ENCODE measurements around the gene SCAPER. TPM values are rescaled to one million over a fixed set of nuclear protein-coding genes. Genes with fewer than 3 reads are reported as not detected.
"Not testable (repeated sequence)": the region's sequence is repeated elsewhere in the genome, so short reads cannot be mapped to it uniquely, and the experiment has no call there.

The SCAPER gene
- total RNA-seq, 1 experiment from 2014 or later, result 15.3 TPM

DNA sequence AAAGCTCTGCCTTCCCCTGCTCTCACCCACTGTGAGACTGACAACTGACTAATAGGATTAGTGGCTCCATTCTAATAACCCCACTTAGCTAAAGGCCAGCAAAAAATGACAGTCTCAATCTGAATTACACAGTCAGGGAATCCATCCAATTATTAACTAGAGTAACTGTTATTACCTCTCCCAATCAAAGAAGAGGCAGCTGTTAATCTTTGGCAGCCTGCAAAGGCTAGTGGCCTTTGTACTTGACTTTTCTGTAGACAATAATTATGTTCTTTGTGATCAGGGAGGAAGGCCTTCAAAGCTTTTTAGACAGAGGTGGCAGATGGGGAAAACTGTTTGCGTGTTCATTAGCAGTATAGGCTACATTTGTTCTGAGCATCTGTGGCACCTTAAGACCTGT, 390.9 kb downstream of the SCAPER start:
- Histone ChIP-seq H3K4me1 (ENCODE audit: control insufficient read depth, insufficient read depth, low read length) (no peaks in the 10 kb centered on the region), H3K9me3 (ENCODE audit: control insufficient read depth, insufficient read depth, low read depth, low read length) (no peaks in the 10 kb centered on the region), H3K4me3 (ENCODE audit: low read depth in 2 of 2, low read length in 2 of 2) (no peak overlapping the region), H3K27ac (ENCODE audit: low read length) (no peak overlapping the region), H3K36me3 (ENCODE audit: control insufficient read depth, insufficient read depth, low read length) (no peaks in the 10 kb centered on the region), H3K27me3 (ENCODE audit: control insufficient read depth, insufficient read depth, low read length) (no peaks in the 10 kb centered on the region)
- ChIA-PET CTCF (no interaction called here), POLR2A (no interaction called here)
- intact Hi-C loops (cut with micrococcal nuclease; ENCODE audit: unreplicated experiment), result no loop called here
- no peak for TF ChIP-seq SIN3A (IDR thresholded peaks at IDR 0.05; ENCODE audit: borderline replicate concordance, insufficient read depth, low read depth, low read length)
- no peak for TF ChIP-seq CTCF (IDR thresholded peaks at IDR 0.05)
- no peak for TF ChIP-seq REST (IDR thresholded peaks at IDR 0.05; ENCODE audit: insufficient read depth in 1 of 2, low read depth in 2 of 2, low read length in 1 of 2)
- no peak for TF ChIP-seq POLR2AphosphoS5 (IDR thresholded peaks at IDR 0.05; ENCODE audit: low read depth, low read length)
- TF ChIP-seq TCF7L2 (IDR thresholded peaks at IDR 0.05; ENCODE audit: low read depth, low read length), result no peak
- ATAC-seq, result no peak
- no peak for DNase-seq (ENCODE audit: low read depth, low spot score)
- no TSS peak for BruUV-seq (replicated peaks)
- in situ Hi-C loops (cut with HindIII; ENCODE audit: low pct_unique_long_range_greater_than_20kb, low sequenced_read_pairs), result no loop called here

GRCh38 chr15:76512971-76513370, 392.2 kb downstream of the SCAPER start:
- Histone ChIP-seq H3K36me3 (ENCODE audit: control insufficient read depth, insufficient read depth, low read length) (no peaks in the 10 kb centered on the region), H3K4me3 (ENCODE audit: low read depth in 2 of 2, low read length in 2 of 2) (no peak overlapping the region), H3K27ac (ENCODE audit: low read length) (no peak overlapping the region), H3K4me1 (ENCODE audit: control insufficient read depth, insufficient read depth, low read length) (no peaks in the 10 kb centered on the region), H3K27me3 (ENCODE audit: control insufficient read depth, insufficient read depth, low read length) (no peaks in the 10 kb centered on the region), H3K9me3 (ENCODE audit: control insufficient read depth, insufficient read depth, low read depth, low read length) (no peaks in the 10 kb centered on the region)
- ATAC-seq (no peak), DNase-seq (ENCODE audit: low read depth, low spot score) (no peak)
- CTCF ChIA-PET, result no interaction called here
- POLR2A ChIA-PET, result no interaction called here
- intact Hi-C loops (cut with micrococcal nuclease; ENCODE audit: unreplicated experiment), result no loop called here
- TF ChIP-seq POLR2AphosphoS5 (IDR thresholded peaks at IDR 0.05; ENCODE audit: low read depth, low read length) (no peak), SIN3A (IDR thresholded peaks at IDR 0.05; ENCODE audit: borderline replicate concordance, insufficient read depth, low read depth, low read length) (no peak)
- in situ Hi-C loops (cut with HindIII; ENCODE audit: low pct_unique_long_range_greater_than_20kb, low sequenced_read_pairs), result no loop called here
- no TSS peak for BruUV-seq (replicated peaks)

DNA sequence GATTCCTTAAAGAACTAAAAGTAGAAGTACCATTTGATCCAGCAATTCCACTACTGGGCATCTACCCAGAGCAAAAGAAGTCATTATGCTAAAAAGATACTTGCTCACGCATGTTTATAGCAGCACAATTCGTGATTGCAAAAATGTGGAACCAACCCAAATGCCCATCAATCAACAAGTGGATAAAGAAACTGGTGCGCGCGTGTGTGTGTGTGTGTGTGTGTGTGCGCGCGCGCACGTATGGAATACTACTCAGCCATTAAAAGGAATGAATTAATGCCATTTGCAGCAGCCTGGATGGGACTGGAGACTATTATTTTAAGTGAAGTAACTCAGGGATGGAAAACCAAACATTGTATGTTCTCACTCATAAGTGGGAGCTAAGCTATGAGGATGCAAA, 394.5 kb downstream of the SCAPER start:
- H3K4me1 ChIP-seq (ENCODE audit: control insufficient read depth, insufficient read depth, low read length); BruUV-seq (replicated peaks); ATAC-seq; CTCF ChIA-PET; H3K9me3 ChIP-seq (ENCODE audit: control insufficient read depth, insufficient read depth, low read depth, low read length); intact Hi-C loops (cut with micrococcal nuclease; ENCODE audit: unreplicated experiment); H3K27ac ChIP-seq (ENCODE audit: low read length); H3K36me3 ChIP-seq (ENCODE audit: control insufficient read depth, insufficient read depth, low read length); H3K27me3 ChIP-seq (ENCODE audit: control insufficient read depth, insufficient read depth, low read length); in situ Hi-C loops (cut with HindIII; ENCODE audit: low pct_unique_long_range_greater_than_20kb, low sequenced_read_pairs); DNase-seq (ENCODE audit: low read depth, low spot score); POLR2A ChIA-PET; H3K4me3 ChIP-seq (ENCODE audit: low read depth in 2 of 2, low read length in 2 of 2): not testable (repeated sequence)
